B cell (primary cell): ENCODE results near the gene TMOD3. TPM values are rescaled to one million over a fixed set of nuclear protein-coding genes. Genes with fewer than 3 reads are reported as not detected.

ENCODE experiments used
- ATAC-seq: fragments of 200-7000 bp; cut with Tn5 transposase; one replicate; pipeline ENCODE4 v1.10.0; 2021; ENCODE audit warnings: low read depth, mild to moderate bottlenecking, moderate number of reproducible peaks, moderate library complexity
- CTCF ChIA-PET: fragments of 350-600 bp; sonication (Branson Sonifier 250); formaldehyde crosslinking; loops from one replicate; lab custom pipeline; 2021; ENCODE audit warnings: antibody characterized with exemption, inconsistent platforms; lab: Charles Lee
- POLR2A ChIA-PET: fragments of 350-600 bp; sonication (Branson Sonifier 250); formaldehyde crosslinking; loops from one replicate; lab custom pipeline; 2021; ENCODE audit warnings: antibody characterized with exemption; lab: Charles Lee
- DNase-seq: peaks from one replicate; pipeline ENCODE4 v3.0.0; 2013
- H2AFZ ChIP-seq: 2 replicates; pipeline ENCODE4 v1.6.1; 2012; ENCODE audit warnings: mild to moderate bottlenecking, low read depth, low read length; ENCODE audit not compliant: insufficient read depth, poor library complexity, severe bottlenecking
- H3K27ac ChIP-seq, 2 donors: 1 replicate in 1 of 2; 2 replicates in 1 of 2; pipeline ENCODE4 v1.5.1; 2012 to 2013; ENCODE audit warnings: low read length in 2 of 2, mild to moderate bottlenecking in 2 of 2, moderate library complexity in 1 of 2
- H3K27me3 ChIP-seq, 4 experiments: fragments of 200-600 bp in 1 of 4; sonication (generic) in 1 of 4; replicated peaks in 1 of 4; 1 replicate in 2 of 4; 2 replicates in 2 of 4; pipeline versions ENCODE4 v1.6.1 to v1.7.0; 2013 to 2016; ENCODE audit warnings: low read length in 3 of 4, mild to moderate bottlenecking in 2 of 4, mixed read lengths in 1 of 4, moderate library complexity in 1 of 4; ENCODE audit not compliant: insufficient read depth in 4 of 4, control insufficient read depth in 3 of 4; ENCODE audit errors: control extremely low read depth in 1 of 4
- H3K36me3 ChIP-seq, 2 experiments: replicated peaks in 1 of 2; 1 replicate in 1 of 2; 2 replicates in 1 of 2; pipeline versions ENCODE4 v1.6.1 to v1.7.1; 2013; ENCODE audit warnings: low read length in 1 of 2; ENCODE audit not compliant: insufficient read depth in 2 of 2, control insufficient read depth in 1 of 2; ENCODE audit errors: control extremely low read depth in 1 of 2, extremely low read depth in 1 of 2
- H3K4me1 ChIP-seq, 2 donors: fragments of 200-600 bp in 1 of 2; sonication (generic) in 1 of 2; 1 replicate in 1 of 2; 2 replicates in 1 of 2; pipeline versions ENCODE4 v1.5.1 to v1.6.1; 2013 to 2017; ENCODE audit warnings: low read length in 2 of 2; ENCODE audit not compliant: control insufficient read depth in 2 of 2, insufficient read depth in 2 of 2
- H3K4me2 ChIP-seq: replicated peaks from 2 replicates; pipeline ENCODE3; 2012; ENCODE audit warnings: mild to moderate bottlenecking, low read depth, low read length; ENCODE audit not compliant: poor library complexity, severe bottlenecking
- H3K4me3 ChIP-seq, 5 experiments: fragments of 200-600 bp in 1 of 5; sonication (generic) in 1 of 5; 1 replicate in 3 of 5; 2 replicates in 2 of 5; pipeline versions ENCODE4 v1.5.1 to v1.7.0; 2011 to 2016; ENCODE audit warnings: low read length in 4 of 5, mild to moderate bottlenecking in 4 of 5, low read depth in 2 of 5, control low read depth in 1 of 5, moderate library complexity in 1 of 5; ENCODE audit not compliant: insufficient read depth in 1 of 5; ENCODE audit errors: control extremely low read depth in 1 of 5, extremely low read depth in 1 of 5
- H3K79me2 ChIP-seq: fragments of 200-600 bp; sonication (generic); one replicate; pipeline ENCODE4 v1.6.0; 2016; ENCODE audit warnings: low read length; ENCODE audit not compliant: control insufficient read depth, insufficient read depth
- H3K9ac ChIP-seq: fragments of 200-600 bp; sonication (generic); 2 replicates; pipeline ENCODE4 v1.6.1; 2017; ENCODE audit warnings: mild to moderate bottlenecking, low read length, moderate library complexity
- H3K9me3 ChIP-seq, 3 donors: one replicate each; pipeline versions ENCODE4 v1.6.1 to v1.7.1; 2013; ENCODE audit warnings: low read length in 2 of 3; ENCODE audit not compliant: control insufficient read depth in 2 of 3, insufficient read depth in 1 of 3; ENCODE audit errors: control extremely low read depth in 1 of 3
- H4K20me1 ChIP-seq: 2 replicates; pipeline ENCODE4 v1.6.0; 2012; ENCODE audit warnings: mild to moderate bottlenecking, low read length; ENCODE audit not compliant: insufficient read depth, control insufficient read depth, poor library complexity, severe bottlenecking
- H3K27ac Mint-ChIP-seq: one replicate; pipeline ENCODE4 v1.8.0; 2021; ENCODE audit warnings: mixed read lengths
- H3K27me3 Mint-ChIP-seq: one replicate; pipeline ENCODE4 v1.8.0; 2021; ENCODE audit warnings: mixed read lengths
- H3K4me1 Mint-ChIP-seq: one replicate; pipeline ENCODE4 v1.8.0; 2021; ENCODE audit warnings: mixed read lengths
- H3K4me3 Mint-ChIP-seq: one replicate; pipeline ENCODE4 v1.8.0; 2021; ENCODE audit warnings: mixed read lengths
- H3K9me3 Mint-ChIP-seq: one replicate; pipeline ENCODE4 v1.8.0; 2022; ENCODE audit warnings: mixed read lengths; ENCODE audit not compliant: insufficient read depth
- CTCF ChIP-seq: fragments of 200-600 bp; IDR thresholded peaks from one replicate; pipeline ENCODE4 v1.8.0; 2022; ENCODE audit warnings: antibody characterized with exemption, mild to moderate bottlenecking
- EZH2 ChIP-seq: IDR thresholded peaks from 2 replicates; pipeline ENCODE4 v1.6.1; 2012; ENCODE audit warnings: borderline replicate concordance, low read depth, mild to moderate bottlenecking, moderate library complexity, low read length; ENCODE audit not compliant: insufficient read depth, poor library complexity, severe bottlenecking
- WGBS: methylation state at CpG from one replicate; pipeline ENCODE4 v1.1.5; 2013; ENCODE audit warnings: missing lambda C conversion rate; ENCODE audit not compliant: insufficient coverage; 5-methylcytosine and 5-hydroxymethylcytosine counted together
- intact Hi-C: fragments of 100-400 bp; cut with micrococcal nuclease; formaldehyde crosslinking; loops from one replicate; pipeline ENCODE4 v1.10.0; 2022
- polyA plus RNA-seq: library from polyadenylated mRNA; depleted of rRNA; stranded (reverse); fragments of >200 nt; gene quantifications from 2 replicates; pipeline ENCODE4 v1.2.3, GENCODE V29; 2012
- total RNA-seq, 2 donors: library from RNA; stranded (reverse); fragments of 120-200 nt in 1 of 2; gene quantifications; 1 replicate in 1 of 2; 2 replicates in 1 of 2; pipeline versions ENCODE4 v1.2.3 to v1.2.4, GENCODE V29; 2013 to 2022

Gene TMOD3
- total and polyA plus RNA-seq, 2 donors (not counting 1 experiment from before 2014, with no cell fraction given), result 7.2 to 52.1 TPM

GRCh38 chr15:51812598-51812997 lies 16.9 kb upstream of the TMOD3 start:
- Histone ChIP-seq H3K4me1 (no peaks in the 10 kb centered on the region), H3K4me2 (no peak overlapping the region), H3K36me3 (no peaks in the 10 kb centered on the region), H3K27me3 (no peaks in the 10 kb centered on the region), H3K9ac (no peak overlapping the region), H4K20me1 (no peaks in the 10 kb centered on the region), H3K9me3 (no peaks in the 10 kb centered on the region), H2AFZ (no peak overlapping the region), H3K27ac (no peak overlapping the region), H3K4me3 (no peak overlapping the region), H3K79me2 (no peaks in the 10 kb centered on the region)
- no CpG with 5 or more reads among the region's 2 CpGs for WGBS
- intact Hi-C loops, result no loop called here
- H3K27ac Mint-ChIP-seq, result no peak overlapping the region
- no peaks in the 10 kb centered on the region for H3K4me1 Mint-ChIP-seq
- no peaks in the 10 kb centered on the region for H3K27me3 Mint-ChIP-seq
- DNase-seq (no peak), ATAC-seq (no peak)
- ChIA-PET CTCF (interaction anchor here (0.9 kb wide), 1 partner anchor 36 kb away, joined by 3 read pairs; no protein-coding TSS in a partner anchor), POLR2A (no interaction called here)
- no peaks in the 10 kb centered on the region for H3K9me3 Mint-ChIP-seq
- TF ChIP-seq EZH2, result no peak
- no peak for TF ChIP-seq CTCF
- H3K4me3 Mint-ChIP-seq, result no peak overlapping the region

- Mint-ChIP-seq H3K27me3 (no peaks in the 10 kb centered on the region), H3K27ac (no peak overlapping the region), H3K9me3 (no peaks in the 10 kb centered on the region), H3K4me3 (no peak overlapping the region), H3K4me1 (no peaks in the 10 kb centered on the region)
- Histone ChIP-seq H3K36me3 (no peaks in the 10 kb centered on the region), H3K9ac (no peak overlapping the region), H3K9me3 (no peaks in the 10 kb centered on the region), H3K4me2 (no peak overlapping the region), H3K4me1 (no peaks in the 10 kb centered on the region), H3K27me3 (no peaks in the 10 kb centered on the region), H3K79me2 (no peaks in the 10 kb centered on the region), H3K4me3 (no peak overlapping the region), H2AFZ (no peak overlapping the region), H3K27ac (no peak overlapping the region), H4K20me1 (no peaks in the 10 kb centered on the region)
- intact Hi-C loops, result no loop called here
- no peak for ATAC-seq
- no peak for DNase-seq
- TF ChIP-seq CTCF, result no peak
- no peak for TF ChIP-seq EZH2
- POLR2A ChIA-PET, result no interaction called here
- CTCF ChIA-PET, result no interaction called here
- WGBS, result 100% methylated on average over 2 of the region's 3 CpGs
These were observed 14.8 kb upstream of the TMOD3 start for GRCh38 chr15:51814606-51815005.
